ENCODE measurements around the gene FADS1. TPM values are rescaled to one million over a fixed set of nuclear protein-coding genes. Genes with fewer than 3 reads are reported as not detected.

Gene FADS1
- total and polyA plus RNA-seq, 2 donors from 2014 or later, result 6.7 to 19.5 TPM

DNA sequence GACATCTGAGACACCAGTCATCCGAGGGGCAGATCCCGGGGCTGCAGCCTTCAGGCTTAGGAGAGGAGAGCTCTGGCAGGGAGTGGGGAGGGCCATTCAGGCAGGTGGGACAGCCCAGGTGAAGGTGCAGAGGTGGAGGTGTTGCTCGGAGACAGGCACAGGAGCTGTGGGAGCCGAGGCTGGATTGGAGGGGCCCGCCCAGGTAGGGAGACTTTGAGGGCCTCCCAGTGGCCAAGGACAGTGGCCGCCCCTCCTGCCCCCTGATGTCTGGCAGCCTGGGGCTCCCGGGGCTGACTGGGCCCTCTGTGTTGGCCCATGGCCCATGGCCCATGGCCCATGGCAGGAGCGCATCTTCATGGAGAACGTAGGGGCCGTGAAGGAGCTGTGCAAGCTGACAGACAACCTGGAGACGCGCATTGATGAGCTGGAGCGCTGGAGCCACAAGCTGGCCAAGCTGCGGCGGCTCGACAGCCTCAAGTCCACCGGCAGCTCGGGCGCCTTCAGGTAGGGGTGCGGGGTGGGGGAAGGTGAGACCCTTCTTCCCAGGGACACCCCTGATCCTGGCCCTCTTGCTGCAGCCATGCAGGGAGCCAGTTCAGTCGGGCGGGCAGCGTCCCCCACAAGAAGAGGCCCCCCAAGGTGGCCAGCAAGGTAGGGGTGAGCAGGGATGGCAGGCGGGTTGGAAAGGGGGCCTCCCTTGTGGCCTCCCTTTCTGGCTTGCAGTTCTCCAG, 37.7 kb downstream of the FADS1 start:
- Histone ChIP-seq H3K9ac (ENCODE audit: low read length in 3 of 3) (no peak overlapping the region), H3K4me3 (ENCODE audit: low read length in 3 of 3) (no peak overlapping the region), H3K9me3 (ENCODE audit: control insufficient read depth in 2 of 3, insufficient read depth in 1 of 3, low read length in 3 of 3) (no peaks in the 10 kb centered on the region), H3K27ac (ENCODE audit: low read depth in 2 of 2, low read length in 2 of 2) (no peak overlapping the region), H3K36me3 (ENCODE audit: control insufficient read depth in 2 of 3, insufficient read depth in 3 of 3, low read length in 3 of 3) (peaks cover 0 to 5% (median 0%) of the 10 kb centered on the region in 3 donors), H3K4me1 (ENCODE audit: control insufficient read depth in 2 of 3, insufficient read depth in 2 of 3, low read depth in 1 of 3, low read length in 3 of 3) (peaks cover 0 to 2% (median 0%) of the 10 kb centered on the region in 3 donors), H3K27me3 (ENCODE audit: control insufficient read depth, insufficient read depth, low read length) (no peaks in the 10 kb centered on the region)
- intact Hi-C loops (cut with DNase I), result no loop called here
- DNase-seq (peak in 1 of 5 donors; percentile 73), FAIRE-seq (no peak)
- TF ChIP-seq, protein P1, sequence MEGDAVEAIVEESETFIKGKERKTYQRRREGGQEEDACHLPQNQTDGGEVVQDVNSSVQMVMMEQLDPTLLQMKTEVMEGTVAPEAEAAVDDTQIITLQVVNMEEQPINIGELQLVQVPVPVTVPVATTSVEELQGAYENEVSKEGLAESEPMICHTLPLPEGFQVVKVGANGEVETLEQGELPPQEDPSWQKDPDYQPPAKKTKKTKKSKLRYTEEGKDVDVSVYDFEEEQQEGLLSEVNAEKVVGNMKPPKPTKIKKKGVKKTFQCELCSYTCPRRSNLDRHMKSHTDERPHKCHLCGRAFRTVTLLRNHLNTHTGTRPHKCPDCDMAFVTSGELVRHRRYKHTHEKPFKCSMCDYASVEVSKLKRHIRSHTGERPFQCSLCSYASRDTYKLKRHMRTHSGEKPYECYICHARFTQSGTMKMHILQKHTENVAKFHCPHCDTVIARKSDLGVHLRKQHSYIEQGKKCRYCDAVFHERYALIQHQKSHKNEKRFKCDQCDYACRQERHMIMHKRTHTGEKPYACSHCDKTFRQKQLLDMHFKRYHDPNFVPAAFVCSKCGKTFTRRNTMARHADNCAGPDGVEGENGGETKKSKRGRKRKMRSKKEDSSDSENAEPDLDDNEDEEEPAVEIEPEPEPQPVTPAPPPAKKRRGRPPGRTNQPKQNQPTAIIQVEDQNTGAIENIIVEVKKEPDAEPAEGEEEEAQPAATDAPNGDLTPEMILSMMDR (IDR thresholded peaks at IDR 0.05; ENCODE audit: borderline replicate concordance, extremely low read depth, insufficient read depth), result no peak

DNA sequence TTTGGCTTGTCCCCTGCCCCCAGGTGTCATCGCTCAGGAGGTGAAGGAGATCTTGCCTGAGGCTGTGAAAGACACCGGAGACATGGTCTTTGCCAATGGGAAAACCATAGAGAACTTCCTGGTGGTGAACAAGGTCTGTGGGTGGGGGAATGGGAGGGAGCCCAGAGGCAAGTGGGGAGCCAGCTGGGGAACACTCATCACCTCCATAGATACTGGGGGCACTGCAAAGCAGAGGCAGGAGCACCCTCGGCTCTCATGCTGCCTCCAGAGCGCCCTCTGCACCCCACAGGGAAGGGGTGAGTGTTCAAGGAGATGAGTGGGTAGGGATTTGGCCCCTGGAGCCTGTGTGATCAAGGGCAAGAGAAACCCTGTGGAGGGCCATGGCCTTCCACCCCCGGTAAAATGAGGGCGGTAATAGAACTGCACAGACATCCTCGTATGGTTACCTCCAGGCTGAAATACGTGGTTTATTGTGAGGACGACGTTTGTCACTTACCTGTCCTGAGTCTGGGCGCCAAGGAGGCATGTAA, 38.4 kb downstream of the FADS1 start:
- Histone ChIP-seq H3K27ac (ENCODE audit: low read depth in 2 of 2, low read length in 2 of 2) (no peak overlapping the region), H3K4me1 (ENCODE audit: control insufficient read depth in 2 of 3, insufficient read depth in 2 of 3, low read depth in 1 of 3, low read length in 3 of 3) (peaks cover 0 to 2% (median 0%) of the 10 kb centered on the region in 3 donors), H3K9me3 (ENCODE audit: control insufficient read depth in 2 of 3, insufficient read depth in 1 of 3, low read length in 3 of 3) (no peaks in the 10 kb centered on the region), H3K9ac (ENCODE audit: low read length in 3 of 3) (no peak overlapping the region), H3K4me3 (ENCODE audit: low read length in 3 of 3) (no peak overlapping the region), H3K36me3 (ENCODE audit: control insufficient read depth in 2 of 3, insufficient read depth in 3 of 3, low read length in 3 of 3) (peaks cover 0 to 2% (median 0%) of the 10 kb centered on the region in 3 donors), H3K27me3 (ENCODE audit: control insufficient read depth, insufficient read depth, low read length) (no peaks in the 10 kb centered on the region)
- FAIRE-seq (no peak), DNase-seq (peak in 1 of 5 donors; percentile 56)
- intact Hi-C loops (cut with DNase I), result no loop called here
- TF ChIP-seq, protein P1 (IDR thresholded peaks at IDR 0.05; ENCODE audit: borderline replicate concordance, extremely low read depth, insufficient read depth), result no peak

DNA sequence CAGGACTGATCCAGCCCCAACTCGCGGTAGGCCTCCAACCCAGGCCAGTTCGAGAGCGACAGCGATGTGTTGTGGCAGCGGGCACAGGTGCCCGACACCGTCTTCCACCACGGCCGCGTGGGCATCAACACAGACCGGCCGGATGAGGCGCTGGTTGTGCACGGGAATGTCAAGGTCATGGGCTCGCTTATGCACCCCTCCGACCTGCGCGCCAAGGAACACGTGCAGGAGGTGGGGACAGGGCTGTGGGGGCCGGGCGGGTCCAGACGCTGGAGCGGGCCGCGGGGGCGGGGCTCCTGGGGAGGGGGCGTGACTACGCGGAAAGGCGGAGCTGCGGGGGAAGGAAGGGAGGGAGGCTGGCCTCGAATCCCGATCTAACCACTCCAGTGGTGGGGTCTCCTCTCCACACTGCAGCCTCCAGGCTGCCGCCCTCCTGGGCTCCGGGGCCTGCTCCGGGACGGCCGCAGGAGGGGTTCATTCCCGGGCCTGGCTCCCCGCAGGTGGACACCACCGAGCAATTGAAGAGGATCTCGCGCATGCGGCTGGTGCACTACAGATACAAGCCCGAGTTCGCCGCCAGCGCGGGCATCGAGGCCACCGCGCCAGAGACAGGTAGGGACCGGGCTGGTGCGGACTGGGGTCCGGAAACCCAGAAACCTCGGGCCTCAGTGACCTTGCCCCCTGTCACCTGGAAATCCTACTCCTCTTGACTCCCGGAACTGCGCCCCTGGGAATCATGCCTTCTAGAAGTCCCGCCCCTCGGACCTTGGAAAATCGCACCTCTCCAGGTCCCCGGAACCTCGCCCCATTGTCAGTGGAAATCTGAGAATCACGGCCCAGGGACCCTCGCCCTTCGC, 39.3 kb downstream of the FADS1 start:
- TF ChIP-seq, protein P1 (IDR thresholded peaks at IDR 0.05; ENCODE audit: borderline replicate concordance, extremely low read depth, insufficient read depth), result no peak
- H3K4me3 ChIP-seq (ENCODE audit: low read length in 3 of 3), result peak overlapping the region in 1 of 3 donors; percentile 51
- no peaks in the 10 kb centered on the region for H3K9me3 ChIP-seq (ENCODE audit: control insufficient read depth in 2 of 3, insufficient read depth in 1 of 3, low read length in 3 of 3)
- FAIRE-seq, result no peak
- H3K36me3 ChIP-seq (ENCODE audit: control insufficient read depth in 2 of 3, insufficient read depth in 3 of 3, low read length in 3 of 3), result no peaks in the 10 kb centered on the region
- intact Hi-C loops (cut with DNase I), result no loop called here
- peak overlapping the region in 1 of 3 donors; percentile 55 for H3K9ac ChIP-seq (ENCODE audit: low read length in 3 of 3)
- peaks cover 0 to 5% (median 0%) of the 10 kb centered on the region in 3 donors for H3K4me1 ChIP-seq (ENCODE audit: control insufficient read depth in 2 of 3, insufficient read depth in 2 of 3, low read depth in 1 of 3, low read length in 3 of 3)
- no peaks in the 10 kb centered on the region for H3K27me3 ChIP-seq (ENCODE audit: control insufficient read depth, insufficient read depth, low read length)
- H3K27ac ChIP-seq (ENCODE audit: low read depth in 2 of 2, low read length in 2 of 2), result peak overlapping the region; percentile 54 to 60
- DNase-seq, result peak; percentile 74 to 90 (median 84)
